22Rv1 (cell line): ENCODE results near the gene KCNK10.

Experiments used
- ZFX ChIP-seq: fragments of 450-650 bp; IDR thresholded peaks from 2 replicates; pipeline ENCODE4 v1.6.1; 2017; ENCODE audit warnings: antibody characterized with exemption, borderline replicate concordance
- TF ChIP-seq, protein P1 (sequence below): fragments of 450-650 bp; IDR thresholded peaks from 2 replicates; pipeline ENCODE4 v1.5.1; 2017; ENCODE audit warnings: mild to moderate bottlenecking

DNA sequence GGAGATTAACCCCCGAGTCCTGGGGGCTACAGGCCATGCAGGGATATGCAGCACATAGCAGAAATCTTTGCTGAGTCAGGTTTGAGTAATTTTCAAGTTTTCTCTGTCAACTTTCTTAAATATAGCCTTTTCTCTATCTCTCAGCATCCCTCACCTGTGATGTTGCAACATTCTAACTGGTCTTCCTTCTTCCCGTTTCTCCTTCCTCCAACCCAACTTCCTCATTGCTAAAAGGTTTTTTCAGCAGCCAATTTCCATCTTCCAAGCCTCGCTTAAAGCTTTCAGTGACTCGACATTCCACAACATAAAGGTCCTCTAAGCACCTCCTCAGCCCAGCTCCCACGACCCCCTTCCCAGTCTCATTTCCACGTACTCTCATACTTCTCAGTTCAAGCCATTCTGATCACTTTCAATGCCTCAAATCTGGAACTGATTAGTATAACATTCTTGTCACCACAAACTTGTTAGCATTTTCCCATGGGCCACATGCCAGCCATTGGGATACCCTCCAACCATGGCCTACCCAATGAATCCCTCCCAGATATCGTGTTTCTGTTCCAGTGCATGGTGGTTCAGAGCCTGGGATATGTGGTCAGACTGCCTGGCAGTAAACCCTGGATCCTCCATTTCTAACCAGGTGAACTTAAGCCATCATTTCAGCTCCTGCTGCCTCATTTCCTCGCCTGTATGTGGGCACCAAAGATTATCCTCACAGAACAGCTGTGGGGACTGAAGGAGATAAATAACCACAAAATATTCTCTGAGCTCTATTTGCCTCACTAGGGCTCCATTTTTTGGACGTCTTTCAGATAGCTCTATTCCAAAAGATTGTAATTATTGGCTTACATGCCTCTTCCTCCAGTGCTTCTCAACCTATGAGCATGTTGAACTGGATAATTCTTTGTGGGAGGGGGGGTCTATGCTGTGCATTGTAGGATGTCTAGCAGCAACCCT lies 65.8 kb downstream of the KCNK10 start:
- TF ChIP-seq, protein P1, sequence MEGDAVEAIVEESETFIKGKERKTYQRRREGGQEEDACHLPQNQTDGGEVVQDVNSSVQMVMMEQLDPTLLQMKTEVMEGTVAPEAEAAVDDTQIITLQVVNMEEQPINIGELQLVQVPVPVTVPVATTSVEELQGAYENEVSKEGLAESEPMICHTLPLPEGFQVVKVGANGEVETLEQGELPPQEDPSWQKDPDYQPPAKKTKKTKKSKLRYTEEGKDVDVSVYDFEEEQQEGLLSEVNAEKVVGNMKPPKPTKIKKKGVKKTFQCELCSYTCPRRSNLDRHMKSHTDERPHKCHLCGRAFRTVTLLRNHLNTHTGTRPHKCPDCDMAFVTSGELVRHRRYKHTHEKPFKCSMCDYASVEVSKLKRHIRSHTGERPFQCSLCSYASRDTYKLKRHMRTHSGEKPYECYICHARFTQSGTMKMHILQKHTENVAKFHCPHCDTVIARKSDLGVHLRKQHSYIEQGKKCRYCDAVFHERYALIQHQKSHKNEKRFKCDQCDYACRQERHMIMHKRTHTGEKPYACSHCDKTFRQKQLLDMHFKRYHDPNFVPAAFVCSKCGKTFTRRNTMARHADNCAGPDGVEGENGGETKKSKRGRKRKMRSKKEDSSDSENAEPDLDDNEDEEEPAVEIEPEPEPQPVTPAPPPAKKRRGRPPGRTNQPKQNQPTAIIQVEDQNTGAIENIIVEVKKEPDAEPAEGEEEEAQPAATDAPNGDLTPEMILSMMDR: no peak
- TF ChIP-seq ZFX: no peak
